ENCODE measurements around the gene OSBPL3. TPM values are rescaled to one million over a fixed set of nuclear protein-coding genes. Genes with fewer than 3 reads are reported as not detected.

The OSBPL3 gene
- total RNA-seq, 1 experiment from 2014 or later: 8.6 TPM

GRCh38 chr7:24913801-24914464 lies 66.0 kb downstream of the OSBPL3 start:
- no peak overlapping the region for H3K27ac Mint-ChIP-seq
- Histone ChIP-seq H3K4me1 (ENCODE audit: insufficient read depth, low read length) (peaks cover 7% of the 10 kb centered on the region; the same call in 1 of the 2 replicates), H2BK5ac (ENCODE audit: insufficient read length, low read length) (no peak overlapping the region), H4K91ac (ENCODE audit: insufficient read length, low read depth, low read length) (no peak overlapping the region), H3K18ac (ENCODE audit: insufficient read length, low read depth, low read length) (no peak overlapping the region), H3K27ac (ENCODE audit: insufficient read length, low read depth, low read length) (no peak overlapping the region), H3T11ph (ENCODE audit: low read length) (no peak overlapping the region), H2BK12ac (ENCODE audit: insufficient read length, low read depth, low read length) (no peak overlapping the region), H3K9ac (ENCODE audit: extremely low read depth, insufficient read length, low read length) (no peak overlapping the region), H3K23me2 (ENCODE audit: insufficient read length, low read depth, low read length, poor library complexity, severe bottlenecking) (no peaks in the 10 kb centered on the region), H4K20me1 (ENCODE audit: control insufficient read depth, insufficient read depth, insufficient read length) (no peaks in the 10 kb centered on the region), H4K8ac (replicated peaks; ENCODE audit: insufficient read length, low read depth, low read length) (no peak overlapping the region), H3K4ac (ENCODE audit: low read depth, low read length) (no peak overlapping the region), H2AFZ (ENCODE audit: low read length) (no peak overlapping the region), H3K23ac (ENCODE audit: insufficient read length, low read depth, low read length) (no peak overlapping the region), H2BK15ac (ENCODE audit: low read depth, low read length) (no peak overlapping the region), H2BK120ac (ENCODE audit: low read depth, low read length, poor library complexity, severe bottlenecking) (no peak overlapping the region), H3K79me2 (ENCODE audit: insufficient read depth, low read length) (peaks cover 3% of the 10 kb centered on the region; the same call in 1 of the 2 replicates), H4K5ac (ENCODE audit: insufficient read length, low read depth, low read length) (no peak overlapping the region), H3K79me1 (ENCODE audit: insufficient read depth, low read depth, low read length, poor library complexity, severe bottlenecking) (no peaks in the 10 kb centered on the region), H3K9me3 (ENCODE audit: control insufficient read depth, low read depth, low read length) (no peaks in the 10 kb centered on the region), H2AK5ac (ENCODE audit: insufficient read length, low read length) (no peak overlapping the region), H3K56ac (ENCODE audit: insufficient read length, low read depth, low read length) (no peak overlapping the region), H3K27me3 (ENCODE audit: insufficient read depth, low read length) (no peaks in the 10 kb centered on the region), H3K14ac (ENCODE audit: insufficient read depth, low read length) (no peak overlapping the region), H3K4me2 (ENCODE audit: insufficient read depth, insufficient read length, low read length) (no peak overlapping the region), H2BK20ac (ENCODE audit: low read depth, low read length, poor library complexity, severe bottlenecking) (no peak overlapping the region)
- H3K36me3 Mint-ChIP-seq (ENCODE audit: insufficient read depth in 1 of 3, low read depth in 3 of 3): no peaks in the 10 kb centered on the region
- no CpG with 5 or more reads among the region's 4 CpGs for WGBS (ENCODE audit: extremely low coverage, insufficient read length, low lambda C conversion rate)
- H3K9me3 Mint-ChIP-seq: no peaks in the 10 kb centered on the region
- no peaks in the 10 kb centered on the region for H3K27me3 Mint-ChIP-seq (ENCODE audit: low read depth)
- DNase-seq: no peak
- peaks cover 29 to 35% of the 10 kb centered on the region in 2 experiments for H3K4me1 Mint-ChIP-seq
- H3K4me3 Mint-ChIP-seq: no peak overlapping the region
- TF ChIP-seq CTCF (conservative IDR thresholded peaks at IDR 0.05): no peak

Measured in H9 (cell line).